IMR-90 (cell line): ENCODE data around the gene CD72. TPM values are rescaled to one million over a fixed set of nuclear protein-coding genes. Genes with fewer than 3 reads are reported as not detected.

Source experiments
- ATAC-seq: fragments of 200-7000 bp; cut with Tn5 transposase; 2 replicates; pipeline ENCODE4 v1.9.1; 2020; ENCODE audit warnings: low read depth, mild to moderate bottlenecking, moderate library complexity
- BruUV-seq: library from RNA; stranded (reverse); fragments of 400-500 nt; replicated peaks from 2 replicates; lab custom pipeline; 2021; lab: Mats Ljungman, UMichigan
- CTCF ChIA-PET: fragments of 300-600 bp; formaldehyde crosslinking; extraction: SDS; loops from one replicate; lab custom pipeline; 2021; ENCODE audit warnings: antibody characterized with exemption; lab: Yijun Ruan, JAX
- POLR2A ChIA-PET: fragments of 300-600 bp; sonication (Branson Sonifier 250); formaldehyde crosslinking; loops from one replicate; lab custom pipeline; 2022; ENCODE audit warnings: antibody characterized with exemption; ENCODE audit not compliant: unreplicated experiment; lab: Charles Lee
- DNase-seq: peaks from one replicate; pipeline ENCODE4 v3.0.0; 2013
- H2AFZ ChIP-seq: replicated peaks from 2 replicates; pipeline ENCODE3; 2013; ENCODE audit warnings: low read length, mild to moderate bottlenecking; ENCODE audit not compliant: poor library complexity
- H2AK5ac ChIP-seq: 2 replicates; pipeline ENCODE4 v1.6.1; 2013; ENCODE audit warnings: low read depth, low read length, inconsistent platforms
- H2AK9ac ChIP-seq: replicated peaks from 2 replicates; pipeline ENCODE3; 2013; ENCODE audit warnings: mild to moderate bottlenecking, low read depth, low read length, moderate library complexity; ENCODE audit not compliant: poor library complexity
- H2BK120ac ChIP-seq: 2 replicates; pipeline ENCODE4 v1.6.1; 2013; ENCODE audit warnings: low read depth, low read length, inconsistent platforms
- H2BK15ac ChIP-seq: 3 replicates; pipeline ENCODE4 v1.6.1; 2013; ENCODE audit warnings: low read depth, low read length, inconsistent platforms
- H2BK20ac ChIP-seq: 2 replicates; pipeline ENCODE4 v1.6.1; 2013; ENCODE audit warnings: low read depth, mild to moderate bottlenecking, inconsistent platforms, low read length, moderate library complexity
- H2BK5ac ChIP-seq: 2 replicates; pipeline ENCODE4 v1.6.1; 2013; ENCODE audit warnings: mild to moderate bottlenecking, low read depth, low read length, inconsistent platforms; ENCODE audit not compliant: poor library complexity, severe bottlenecking
- H3K14ac ChIP-seq: replicated peaks from 2 replicates; pipeline ENCODE4 v1.6.1; 2013; ENCODE audit warnings: low read depth, low read length, inconsistent platforms
- H3K18ac ChIP-seq: 2 replicates; pipeline ENCODE4 v1.6.1; 2013; ENCODE audit warnings: low read depth, low read length, control low read depth
- H3K23ac ChIP-seq: 2 replicates; pipeline ENCODE4 v1.6.1; 2013; ENCODE audit warnings: low read depth, low read length, inconsistent platforms
- H3K27ac ChIP-seq: 2 replicates; pipeline ENCODE4 v1.5.1; 2013; ENCODE audit warnings: mild to moderate bottlenecking, control low read depth, low read length; ENCODE audit not compliant: insufficient read depth
- H3K27me3 ChIP-seq: 2 replicates; pipeline ENCODE4 v1.6.1; 2013; ENCODE audit warnings: low read length; ENCODE audit not compliant: control insufficient read depth, insufficient read depth
- H3K36me3 ChIP-seq: 2 replicates; pipeline ENCODE4 v1.6.1; 2013; ENCODE audit warnings: low read length, mixed read lengths; ENCODE audit not compliant: control insufficient read depth, insufficient read depth
- H3K4ac ChIP-seq: 2 replicates; pipeline ENCODE4 v1.6.1; 2013; ENCODE audit warnings: low read depth, low read length, inconsistent platforms
- H3K4me1 ChIP-seq: 2 replicates; pipeline ENCODE4 v1.6.1; 2013; ENCODE audit warnings: low read length, mixed read lengths; ENCODE audit not compliant: control insufficient read depth, insufficient read depth
- H3K4me2 ChIP-seq: 2 replicates; pipeline ENCODE4 v1.6.1; 2013; ENCODE audit warnings: low read depth, mild to moderate bottlenecking, control low read depth, low read length, moderate library complexity
- H3K4me3 ChIP-seq: 2 replicates; pipeline ENCODE4 v1.5.1; 2013; ENCODE audit warnings: low read depth, mild to moderate bottlenecking, control low read depth, low read length, moderate library complexity; ENCODE audit not compliant: insufficient read depth
- H3K56ac ChIP-seq: 2 replicates; pipeline ENCODE4 v1.6.1; 2013; ENCODE audit warnings: low read length, inconsistent platforms; ENCODE audit not compliant: insufficient read depth; ENCODE audit errors: extremely low read depth
- H3K79me1 ChIP-seq, 2 experiments: 2 replicates each; pipeline ENCODE4 v1.6.1; 2013; ENCODE audit warnings: low read length in 2 of 2, inconsistent platforms in 1 of 2, low read depth in 1 of 2
- H3K9ac ChIP-seq: 2 replicates; pipeline ENCODE4 v1.6.1; 2013; ENCODE audit warnings: low read depth, low read length, control low read depth
- H3K9me1 ChIP-seq: 2 replicates; pipeline ENCODE4 v1.6.1; 2013; ENCODE audit warnings: low read length, inconsistent platforms; ENCODE audit not compliant: insufficient read depth
- H3K9me3 ChIP-seq: 2 replicates; pipeline ENCODE4 v1.6.1; 2013; ENCODE audit warnings: low read length; ENCODE audit not compliant: control insufficient read depth, insufficient read depth
- H4K20me1 ChIP-seq: 2 replicates; pipeline ENCODE4 v1.6.1; 2013; ENCODE audit warnings: low read length, inconsistent platforms; ENCODE audit not compliant: insufficient read depth
- H4K5ac ChIP-seq: 2 replicates; pipeline ENCODE4 v1.6.1; 2013; ENCODE audit warnings: mild to moderate bottlenecking, low read depth, low read length, control low read depth
- H4K8ac ChIP-seq, 2 experiments: 2 replicates each; pipeline ENCODE4 v1.6.1; 2013; ENCODE audit warnings: low read depth in 2 of 2, low read length in 2 of 2, control low read depth in 1 of 2, inconsistent platforms in 1 of 2
- H4K91ac ChIP-seq: 2 replicates; pipeline ENCODE4 v1.6.1; 2013; ENCODE audit warnings: low read depth, low read length, inconsistent platforms; ENCODE audit not compliant: insufficient read depth
- FOS ChIP-seq: fragments of 150-350 bp; IDR thresholded peaks from 2 replicates; pipeline ENCODE4 v1.6.1; 2016; ENCODE audit warnings: low read depth, low read length
- MAFK ChIP-seq: IDR thresholded peaks from 2 replicates; pipeline ENCODE4 v1.6.1; 2012; ENCODE audit warnings: low read depth, low read length, improper control_type of control experiment
- MAZ ChIP-seq: IDR thresholded peaks from 2 replicates; pipeline ENCODE4 v1.6.1; 2012; ENCODE audit warnings: low read depth, mild to moderate bottlenecking, low read length, improper control_type of control experiment, moderate library complexity, borderline replicate concordance
- MXI1 ChIP-seq: IDR thresholded peaks from 2 replicates; pipeline ENCODE4 v1.6.1; 2012; ENCODE audit warnings: low read depth, mild to moderate bottlenecking, low read length, moderate library complexity, borderline replicate concordance
- WGBS, 2 experiments: methylation state at CpG; one replicate each; pipeline versions ENCODE4 v1.1.5 to v1.1.7; 2013; ENCODE audit warnings: missing lambda C conversion rate in 2 of 2; ENCODE audit not compliant: insufficient read length in 1 of 2; ENCODE audit errors: extremely low coverage in 2 of 2; 5-methylcytosine and 5-hydroxymethylcytosine counted together
- dilution Hi-C: fragments of 300-500 bp; cut with HindIII; formaldehyde crosslinking; loops from one replicate; pipeline ENCODE4 v1.14.3; 2018; ENCODE audit warnings: low sequenced_read_pairs; ENCODE audit not compliant: unreplicated experiment
- in situ Hi-C: fragments of 300-500 bp; cut with MboI; formaldehyde crosslinking; loops from 3 replicates; pipeline ENCODE4 v1.14.3; 2019; ENCODE audit warnings: low sequenced_read_pairs, inconsistent platforms, mixed read lengths
- intact Hi-C: fragments of 100-400 bp; cut with micrococcal nuclease; formaldehyde crosslinking; loops from 2 replicates; pipeline ENCODE4 v1.10.0; 2022
- polyA plus RNA-seq, 3 experiments: library from polyadenylated mRNA; depleted of rRNA; stranded (reverse); fragments of >200 nt; gene quantifications; 2 replicates each; pipeline ENCODE4 v1.2.3, GENCODE V29; 2012; ENCODE audit warnings: low replicate concordance in 1 of 3
- total RNA-seq: library from RNA; depleted of rRNA; stranded (reverse); fragments of >200 nt; gene quantifications from 2 replicates; pipeline ENCODE4 v1.2.3, GENCODE V29; 2012
- TF ChIP-seq, protein P1 (sequence below): conservative IDR thresholded peaks from 2 replicates; pipeline ENCODE4 v1.5.1; 2012; ENCODE audit warnings: mild to moderate bottlenecking, low read depth, low read length, improper control_type of control experiment
- TF ChIP-seq, protein P2 (sequence below): fragments of 150-350 bp; IDR thresholded peaks from 2 replicates; pipeline ENCODE4 v1.6.1; 2017; ENCODE audit warnings: mild to moderate bottlenecking, antibody characterized with exemption, low read length, low read depth

Gene CD72
- total and polyA plus RNA-seq, 2 of the 4 experiments (the other 2 are of a cell fraction), result 0.36 to 0.58 TPM

DNA sequence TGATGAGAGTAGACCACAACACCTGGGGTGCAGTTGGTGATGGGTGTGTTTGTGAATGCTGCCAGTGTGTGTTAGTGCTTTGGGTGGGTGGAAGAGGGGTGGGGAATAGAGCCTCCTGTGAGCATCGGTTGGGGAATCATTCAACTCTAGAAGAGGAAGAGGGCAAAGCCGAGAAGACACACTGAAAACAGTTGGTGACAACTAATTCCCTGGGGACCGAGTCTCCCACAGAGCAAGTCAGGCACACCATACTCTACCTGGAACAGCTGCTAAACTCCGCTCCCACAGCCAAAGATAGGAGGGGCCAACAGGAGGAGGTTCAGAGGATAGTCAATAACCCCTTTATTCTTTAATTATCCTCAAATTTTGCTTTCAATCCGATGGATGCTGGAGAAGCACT lies 48.3 kb upstream of the CD72 start:
- Histone ChIP-seq H3K27ac (no peak overlapping the region), H2AK5ac (peak overlapping the region; percentile 12; the same call in 1 of the 2 replicates), H2BK120ac (0 out of 2 replicates have a peak overlapping the region, but pooled peaks have one; percentile 0), H4K20me1 (no peaks in the 10 kb centered on the region), H3K14ac (0 out of 2 replicates have a peak overlapping the region, but pooled peaks have one; percentile 0), H3K4ac (peak overlapping the region; percentile 12), H4K5ac (no peak overlapping the region), H3K9me1 (peaks cover 29% of the 10 kb centered on the region), H4K91ac (peak overlapping the region; percentile 36; the same call in 1 of the 2 replicates), H3K27me3 (no peaks in the 10 kb centered on the region), H2BK20ac (no peak overlapping the region), H2BK5ac (no peak overlapping the region), H3K4me3 (no peak overlapping the region), H3K9me3 (no peaks in the 10 kb centered on the region), H3K23ac (0 out of 2 replicates have a peak overlapping the region, but pooled peaks have one; percentile 1), H3K56ac (no peak overlapping the region), H3K9ac (no peak overlapping the region), H4K8ac (peak overlapping the region in 1 of 2 experiments; percentile 63; a peak in 1 of 4 replicates), H3K18ac (no peak overlapping the region), H3K79me1 (peaks cover 20 to 37% of the 10 kb centered on the region in 2 experiments; a peak in 3 of 4 replicates), H3K4me1 (peaks cover 22% of the 10 kb centered on the region), H3K36me3 (no peaks in the 10 kb centered on the region), H2AK9ac (no peak overlapping the region), H3K4me2 (no peak overlapping the region), H2BK15ac (peak overlapping the region; percentile 46; the same call in 2 of the 3 replicates), H2AFZ (no peak overlapping the region)
- 90% methylated on average over 2 of the region's 5 CpGs; no CpG with 5 or more reads in 1 of the 2 experiments for WGBS, 2 experiments
- in situ Hi-C loops, result no loop called here
- DNase-seq (no peak), ATAC-seq (no peak)
- dilution Hi-C loops, result no loop called here
- CTCF ChIA-PET, result no interaction called here
- POLR2A ChIA-PET, result no interaction called here
- TF ChIP-seq FOS (no peak), MAFK (no peak), MXI1 (no peak), MAZ (no peak)
- TF ChIP-seq, protein P1, sequence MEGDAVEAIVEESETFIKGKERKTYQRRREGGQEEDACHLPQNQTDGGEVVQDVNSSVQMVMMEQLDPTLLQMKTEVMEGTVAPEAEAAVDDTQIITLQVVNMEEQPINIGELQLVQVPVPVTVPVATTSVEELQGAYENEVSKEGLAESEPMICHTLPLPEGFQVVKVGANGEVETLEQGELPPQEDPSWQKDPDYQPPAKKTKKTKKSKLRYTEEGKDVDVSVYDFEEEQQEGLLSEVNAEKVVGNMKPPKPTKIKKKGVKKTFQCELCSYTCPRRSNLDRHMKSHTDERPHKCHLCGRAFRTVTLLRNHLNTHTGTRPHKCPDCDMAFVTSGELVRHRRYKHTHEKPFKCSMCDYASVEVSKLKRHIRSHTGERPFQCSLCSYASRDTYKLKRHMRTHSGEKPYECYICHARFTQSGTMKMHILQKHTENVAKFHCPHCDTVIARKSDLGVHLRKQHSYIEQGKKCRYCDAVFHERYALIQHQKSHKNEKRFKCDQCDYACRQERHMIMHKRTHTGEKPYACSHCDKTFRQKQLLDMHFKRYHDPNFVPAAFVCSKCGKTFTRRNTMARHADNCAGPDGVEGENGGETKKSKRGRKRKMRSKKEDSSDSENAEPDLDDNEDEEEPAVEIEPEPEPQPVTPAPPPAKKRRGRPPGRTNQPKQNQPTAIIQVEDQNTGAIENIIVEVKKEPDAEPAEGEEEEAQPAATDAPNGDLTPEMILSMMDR, result no peak
- TF ChIP-seq, protein P2, sequence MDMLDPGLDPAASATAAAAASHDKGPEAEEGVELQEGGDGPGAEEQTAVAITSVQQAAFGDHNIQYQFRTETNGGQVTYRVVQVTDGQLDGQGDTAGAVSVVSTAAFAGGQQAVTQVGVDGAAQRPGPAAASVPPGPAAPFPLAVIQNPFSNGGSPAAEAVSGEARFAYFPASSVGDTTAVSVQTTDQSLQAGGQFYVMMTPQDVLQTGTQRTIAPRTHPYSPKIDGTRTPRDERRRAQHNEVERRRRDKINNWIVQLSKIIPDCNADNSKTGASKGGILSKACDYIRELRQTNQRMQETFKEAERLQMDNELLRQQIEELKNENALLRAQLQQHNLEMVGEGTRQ, result no peak
- no TSS peak for BruUV-seq
- intact Hi-C loops, result no loop called here
